ENCODE data around the gene ABCB9. TPM values are rescaled to one million over a fixed set of nuclear protein-coding genes. Genes with fewer than 3 reads are reported as not detected.

Gene ABCB9
- total and polyA plus RNA-seq, 7 donors, result 1.2 to 5.3 (median 3.0) TPM

DNA sequence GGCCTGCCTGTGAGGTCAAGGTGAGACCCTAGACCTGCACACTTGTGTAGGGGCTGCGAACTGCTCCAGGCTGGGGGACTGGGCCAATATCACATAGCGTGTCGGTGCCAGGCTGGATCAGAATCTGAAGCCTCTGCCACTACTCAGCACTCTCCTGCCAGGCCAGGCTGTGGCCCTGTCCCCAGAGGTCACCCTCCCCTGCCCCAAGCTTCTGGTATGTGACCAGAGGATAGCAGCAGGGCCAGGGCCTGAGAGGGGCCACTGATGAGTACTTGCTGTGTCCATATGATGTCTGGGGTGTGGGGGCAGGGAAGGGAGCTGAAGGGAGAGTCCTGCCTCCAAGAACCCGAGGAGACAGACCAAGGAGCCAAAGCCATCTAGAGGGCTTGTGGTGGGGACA lies 32.1 kb upstream of the ABCB9 start:
- intact Hi-C loops (cut with DNase I), result no loop called here
- Histone ChIP-seq H3K4me1 (peaks cover 0 to 12% (median 0%) of the 10 kb centered on the region in 4 donors), H3K36me3 (peaks cover 3 to 36% (median 7%) of the 10 kb centered on the region in 4 donors), H3K4me3 (no peak overlapping the region), H3K9me3 (no peaks in the 10 kb centered on the region), H3K27me3 (no peaks in the 10 kb centered on the region), H3K27ac (no peak overlapping the region)
- no peak for TF ChIP-seq EP300 (IDR thresholded peaks at IDR 0.05)
- no peak for TF ChIP-seq POLR2A (IDR thresholded peaks at IDR 0.05)
- no peak for TF ChIP-seq POLR2AphosphoS5 (IDR thresholded peaks at IDR 0.05)
- TF ChIP-seq, protein P1, sequence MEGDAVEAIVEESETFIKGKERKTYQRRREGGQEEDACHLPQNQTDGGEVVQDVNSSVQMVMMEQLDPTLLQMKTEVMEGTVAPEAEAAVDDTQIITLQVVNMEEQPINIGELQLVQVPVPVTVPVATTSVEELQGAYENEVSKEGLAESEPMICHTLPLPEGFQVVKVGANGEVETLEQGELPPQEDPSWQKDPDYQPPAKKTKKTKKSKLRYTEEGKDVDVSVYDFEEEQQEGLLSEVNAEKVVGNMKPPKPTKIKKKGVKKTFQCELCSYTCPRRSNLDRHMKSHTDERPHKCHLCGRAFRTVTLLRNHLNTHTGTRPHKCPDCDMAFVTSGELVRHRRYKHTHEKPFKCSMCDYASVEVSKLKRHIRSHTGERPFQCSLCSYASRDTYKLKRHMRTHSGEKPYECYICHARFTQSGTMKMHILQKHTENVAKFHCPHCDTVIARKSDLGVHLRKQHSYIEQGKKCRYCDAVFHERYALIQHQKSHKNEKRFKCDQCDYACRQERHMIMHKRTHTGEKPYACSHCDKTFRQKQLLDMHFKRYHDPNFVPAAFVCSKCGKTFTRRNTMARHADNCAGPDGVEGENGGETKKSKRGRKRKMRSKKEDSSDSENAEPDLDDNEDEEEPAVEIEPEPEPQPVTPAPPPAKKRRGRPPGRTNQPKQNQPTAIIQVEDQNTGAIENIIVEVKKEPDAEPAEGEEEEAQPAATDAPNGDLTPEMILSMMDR (IDR thresholded peaks at IDR 0.05), result no peak
- WGBS, 2 donors, result 83 to 93% methylated on average over 4 of the region's 4 CpGs
- no peak for DNase-seq

DNA sequence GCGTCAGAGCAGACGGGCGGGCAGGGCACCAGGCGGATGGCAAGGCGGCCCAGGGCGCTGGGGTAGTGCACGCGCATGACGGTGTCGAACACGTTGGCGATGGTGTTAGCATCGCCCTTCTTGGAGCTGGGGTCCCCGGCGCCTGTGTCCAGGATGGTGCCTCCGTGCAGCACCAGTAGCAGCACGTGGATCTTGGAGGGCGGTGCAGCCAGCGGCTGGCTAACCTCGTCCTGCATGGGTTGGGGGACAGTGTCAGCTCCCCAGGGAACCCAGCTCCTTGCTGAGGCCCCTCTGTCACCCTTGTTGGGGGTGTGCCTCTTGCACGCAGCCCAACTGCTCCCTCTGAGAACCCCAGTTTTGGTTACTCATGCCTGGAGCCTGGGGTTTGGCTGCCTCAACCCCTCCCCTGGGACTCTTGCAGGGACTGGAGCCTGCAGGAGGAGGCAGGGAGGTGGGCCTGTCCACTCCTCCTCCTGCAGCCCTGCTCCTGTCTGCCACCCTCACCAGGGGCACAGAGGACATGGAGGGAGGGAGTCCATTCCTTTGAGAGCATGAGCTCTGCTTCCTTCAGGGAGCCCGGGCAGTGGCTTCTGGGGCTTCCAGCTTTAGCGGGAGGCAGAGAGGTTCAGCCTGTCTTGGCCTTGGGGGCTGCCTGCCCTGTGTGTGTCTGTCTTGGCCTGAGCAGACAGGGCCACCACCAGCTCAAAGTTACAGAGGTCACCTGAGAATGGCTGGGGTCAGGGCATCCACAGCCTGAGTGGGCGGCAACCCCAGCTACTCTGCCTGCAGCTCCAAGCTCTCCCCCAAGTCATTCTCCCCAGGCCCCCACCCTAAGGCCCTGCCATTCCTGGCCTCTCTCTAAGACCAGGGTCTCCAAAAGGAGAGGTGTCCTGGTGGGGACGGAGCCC lies 31.3 kb upstream of the ABCB9 start:
- WGBS, 2 donors, result 96% methylated on average over 25 of the region's 25 CpGs
- H3K9me3 ChIP-seq, result no peaks in the 10 kb centered on the region
- intact Hi-C loops (cut with DNase I), result no loop called here
- no peak overlapping the region for H3K27ac ChIP-seq
- H3K4me3 ChIP-seq, result no peak overlapping the region
- peaks cover 0 to 12% (median 0%) of the 10 kb centered on the region in 4 donors for H3K4me1 ChIP-seq
- peaks cover 3 to 36% (median 7%) of the 10 kb centered on the region in 4 donors for H3K36me3 ChIP-seq
- no peak for DNase-seq
- H3K27me3 ChIP-seq, result no peaks in the 10 kb centered on the region
- TF ChIP-seq POLR2A (IDR thresholded peaks at IDR 0.05), result no peak
- no peak for TF ChIP-seq POLR2AphosphoS5 (IDR thresholded peaks at IDR 0.05)
- TF ChIP-seq, protein P1 (IDR thresholded peaks at IDR 0.05), result no peak
- TF ChIP-seq EP300 (IDR thresholded peaks at IDR 0.05), result no peak

DNA sequence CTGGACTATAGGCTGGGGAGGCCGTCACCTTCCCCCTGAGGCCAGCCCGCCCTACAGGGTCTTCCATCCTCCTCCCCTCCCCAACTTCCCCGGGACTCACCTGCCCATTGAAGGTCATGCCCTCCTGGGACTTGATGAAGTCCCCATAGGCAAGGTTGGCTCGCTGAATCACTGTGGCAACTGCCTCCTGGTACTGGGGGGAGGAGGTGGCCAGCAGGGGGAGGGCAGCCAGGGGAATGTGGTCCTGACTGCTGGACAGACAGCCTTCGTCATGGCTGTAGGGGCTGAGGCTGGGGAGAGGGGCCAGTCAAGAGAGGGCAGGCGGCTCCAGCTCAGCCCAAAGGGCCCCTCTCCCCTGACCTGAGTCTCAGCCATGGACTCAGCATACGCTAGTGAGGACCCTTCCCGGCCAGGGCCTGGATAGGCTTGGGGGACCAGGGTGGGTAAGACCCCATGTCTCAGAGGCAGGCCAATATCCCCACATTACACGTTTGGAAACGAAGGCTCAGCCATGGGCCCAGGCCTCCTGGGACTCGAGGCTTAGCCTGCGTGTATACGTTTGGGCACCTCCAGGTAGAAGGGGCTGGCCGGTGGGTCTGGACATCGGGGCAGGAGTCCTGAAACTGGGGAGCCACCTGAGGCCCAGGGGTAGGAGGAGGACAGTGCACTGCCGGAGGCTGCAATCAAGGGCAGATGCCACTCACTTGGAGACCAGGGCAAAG lies 30.5 kb upstream of the ABCB9 start:
- 93% methylated on average over 16 of the region's 16 CpGs for WGBS, 2 donors
- intact Hi-C loops (cut with DNase I), result no loop called here
- no peak for TF ChIP-seq EP300 (IDR thresholded peaks at IDR 0.05)
- TF ChIP-seq POLR2A (IDR thresholded peaks at IDR 0.05), result no peak
- TF ChIP-seq POLR2AphosphoS5 (IDR thresholded peaks at IDR 0.05), result no peak
- TF ChIP-seq, protein P1 (IDR thresholded peaks at IDR 0.05), result no peak
- Histone ChIP-seq H3K9me3 (no peaks in the 10 kb centered on the region), H3K4me3 (no peak overlapping the region), H3K27ac (no peak overlapping the region), H3K27me3 (no peaks in the 10 kb centered on the region), H3K36me3 (peaks cover 3 to 36% (median 7%) of the 10 kb centered on the region in 4 donors), H3K4me1 (peaks cover 0 to 12% (median 0%) of the 10 kb centered on the region in 4 donors)
- DNase-seq, result no peak

DNA sequence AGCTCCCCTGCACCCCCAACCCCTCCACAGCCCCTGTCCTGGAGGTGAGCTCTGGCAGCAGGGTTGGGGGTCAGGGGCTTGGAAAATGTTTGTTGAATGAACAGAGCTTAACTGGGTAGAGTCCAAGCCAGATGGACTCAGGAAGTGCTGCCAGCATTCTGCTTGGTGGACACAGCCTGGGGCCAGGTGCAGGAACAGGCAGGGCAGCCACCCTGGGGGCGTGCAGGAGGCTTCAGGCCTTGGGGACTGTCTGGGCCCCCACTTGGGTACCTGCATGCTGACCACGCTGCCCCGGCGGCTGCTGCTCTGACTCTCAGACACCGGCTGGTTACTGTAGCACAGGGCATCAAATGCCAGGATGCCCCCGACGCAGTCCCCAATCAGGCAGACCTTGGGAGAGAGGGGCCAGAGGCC lies 29.9 kb upstream of the ABCB9 start:
- peaks cover 3 to 35% (median 7%) of the 10 kb centered on the region in 4 donors for H3K36me3 ChIP-seq
- H3K27me3 ChIP-seq, result no peaks in the 10 kb centered on the region
- H3K27ac ChIP-seq, result peak overlapping the region in 1 of 4 donors; percentile 17
- DNase-seq, result no peak
- TF ChIP-seq, protein P1 (IDR thresholded peaks at IDR 0.05), result no peak
- TF ChIP-seq POLR2A (IDR thresholded peaks at IDR 0.05) (no peak), POLR2AphosphoS5 (IDR thresholded peaks at IDR 0.05) (no peak), EP300 (IDR thresholded peaks at IDR 0.05) (no peak)
- H3K4me3 ChIP-seq, result no peak overlapping the region
- H3K4me1 ChIP-seq, result peaks cover 0 to 12% (median 0%) of the 10 kb centered on the region in 4 donors
- H3K9me3 ChIP-seq, result no peaks in the 10 kb centered on the region
- intact Hi-C loops (cut with DNase I), result no loop called here
- WGBS, 2 donors, result 94% methylated on average over 7 of the region's 7 CpGs

Data from sigmoid colon (tissue), 7 donors.